Measurements from ENCODE around the gene ABCA1.

ABCA1 gene

DNA sequence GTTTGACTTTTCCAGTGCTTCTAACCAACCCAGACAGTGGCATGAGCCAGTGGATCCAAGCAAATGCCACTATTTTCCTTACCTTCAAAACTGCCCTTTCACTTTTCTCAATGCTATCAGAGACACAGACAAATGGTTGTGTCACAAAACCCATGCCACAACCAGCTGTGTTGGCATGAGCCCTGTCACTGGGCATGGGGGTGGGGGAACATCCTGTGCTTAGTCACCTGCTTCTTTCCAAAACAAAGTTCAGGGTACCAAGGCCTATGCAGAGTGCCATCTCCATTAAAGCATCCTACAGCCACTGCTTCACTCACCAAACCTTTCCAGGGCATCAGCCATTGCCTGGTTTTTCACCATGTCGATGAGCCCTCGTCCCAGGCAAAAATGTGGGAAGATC, 133.9 kb downstream of the ABCA1 start:
- no peak overlapping the region for H3K4me3 ChIP-seq (ENCODE audit: low read depth, low read length)
- TF ChIP-seq, protein P1, sequence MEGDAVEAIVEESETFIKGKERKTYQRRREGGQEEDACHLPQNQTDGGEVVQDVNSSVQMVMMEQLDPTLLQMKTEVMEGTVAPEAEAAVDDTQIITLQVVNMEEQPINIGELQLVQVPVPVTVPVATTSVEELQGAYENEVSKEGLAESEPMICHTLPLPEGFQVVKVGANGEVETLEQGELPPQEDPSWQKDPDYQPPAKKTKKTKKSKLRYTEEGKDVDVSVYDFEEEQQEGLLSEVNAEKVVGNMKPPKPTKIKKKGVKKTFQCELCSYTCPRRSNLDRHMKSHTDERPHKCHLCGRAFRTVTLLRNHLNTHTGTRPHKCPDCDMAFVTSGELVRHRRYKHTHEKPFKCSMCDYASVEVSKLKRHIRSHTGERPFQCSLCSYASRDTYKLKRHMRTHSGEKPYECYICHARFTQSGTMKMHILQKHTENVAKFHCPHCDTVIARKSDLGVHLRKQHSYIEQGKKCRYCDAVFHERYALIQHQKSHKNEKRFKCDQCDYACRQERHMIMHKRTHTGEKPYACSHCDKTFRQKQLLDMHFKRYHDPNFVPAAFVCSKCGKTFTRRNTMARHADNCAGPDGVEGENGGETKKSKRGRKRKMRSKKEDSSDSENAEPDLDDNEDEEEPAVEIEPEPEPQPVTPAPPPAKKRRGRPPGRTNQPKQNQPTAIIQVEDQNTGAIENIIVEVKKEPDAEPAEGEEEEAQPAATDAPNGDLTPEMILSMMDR (IDR thresholded peaks at IDR 0.05; ENCODE audit: low read depth, low read length) = no peak

DNA sequence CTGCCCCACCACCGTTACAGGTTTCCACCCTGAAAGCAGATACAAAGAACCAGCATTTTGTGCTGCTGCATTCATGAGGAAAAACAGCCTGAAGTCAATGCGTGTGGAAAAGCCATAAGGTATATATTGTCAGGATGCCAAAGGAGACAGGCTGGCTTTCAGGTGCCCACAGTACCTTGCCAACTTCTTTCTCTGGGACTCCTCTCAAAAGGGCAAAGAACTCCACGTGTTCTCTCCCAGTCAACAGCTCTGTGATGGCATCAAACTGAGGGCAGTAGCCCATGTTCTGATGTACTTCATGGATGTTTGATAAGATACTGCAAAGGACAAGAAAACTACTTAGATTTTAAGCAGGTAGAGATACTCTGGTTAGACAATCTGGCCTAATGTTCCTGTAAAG, 139.7 kb downstream of the ABCA1 start:
- TF ChIP-seq, protein P1 (IDR thresholded peaks at IDR 0.05; ENCODE audit: low read depth, low read length) = no peak

DNA sequence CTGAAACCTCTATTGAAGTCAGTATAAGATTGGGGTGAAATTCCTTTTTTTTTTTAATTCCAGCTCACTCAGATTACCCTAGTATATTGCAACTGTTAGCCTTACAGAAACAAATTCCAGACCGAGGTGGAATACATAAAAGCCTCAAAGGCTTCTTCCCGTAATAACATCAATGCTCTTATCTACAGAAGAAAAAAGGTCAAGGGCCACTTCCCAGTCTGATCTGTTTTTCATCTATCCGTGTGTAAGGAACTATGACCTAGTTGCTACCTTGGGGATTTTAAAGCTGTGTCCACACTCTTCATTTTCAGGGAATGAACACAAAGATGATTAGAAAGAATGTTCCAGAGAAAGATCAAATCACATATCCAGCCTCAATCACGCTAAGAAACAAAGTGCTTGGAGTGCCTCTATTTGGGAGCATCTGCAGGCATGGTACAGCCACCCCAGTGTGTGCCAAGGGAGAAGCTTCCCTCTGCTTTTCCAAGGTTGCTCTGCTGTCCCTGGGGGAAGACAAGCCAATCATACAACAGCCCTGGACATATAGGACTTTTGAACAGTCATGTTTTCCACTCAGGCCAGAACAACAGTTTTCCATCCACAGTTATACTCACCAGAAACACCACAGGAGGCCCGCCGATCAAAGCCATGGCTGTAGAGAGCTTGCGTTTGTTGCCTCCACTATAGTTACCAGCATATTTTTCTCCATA, 140.5 kb downstream of the ABCA1 start:
- H3K4me3 ChIP-seq (ENCODE audit: low read depth, low read length) = no peak overlapping the region

More for the DNA sequence above, 139.7 kb downstream of the ABCA1 start:
- H3K4me3 ChIP-seq (ENCODE audit: low read depth, low read length) = no peak overlapping the region

DNA sequence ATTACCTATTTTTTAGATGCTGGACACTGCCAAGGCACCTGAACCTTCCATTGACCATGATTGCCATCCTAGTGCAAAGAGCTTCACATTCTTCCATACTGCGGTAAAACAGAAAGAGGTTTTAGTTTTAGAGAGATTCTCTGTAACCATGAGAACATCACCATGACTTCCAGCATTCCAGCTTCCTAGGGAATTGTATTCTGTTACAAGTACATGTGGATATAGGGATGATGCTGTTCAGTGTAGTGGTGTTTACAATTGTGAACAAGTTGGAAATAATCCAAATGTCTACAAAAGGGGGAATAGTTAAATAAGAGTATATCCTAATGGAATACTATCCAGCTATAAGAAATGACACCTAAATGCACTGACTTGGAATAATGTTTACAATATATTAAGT, 141.7 kb downstream of the ABCA1 start:
- TF ChIP-seq, protein P1 (IDR thresholded peaks at IDR 0.05; ENCODE audit: low read depth, low read length) = no peak
- H3K4me3 ChIP-seq (ENCODE audit: low read depth, low read length) = no peak overlapping the region

More for the DNA sequence above, 140.5 kb downstream of the ABCA1 start:
- TF ChIP-seq, protein P1 (IDR thresholded peaks at IDR 0.05; ENCODE audit: low read depth, low read length) = no peak

DNA sequence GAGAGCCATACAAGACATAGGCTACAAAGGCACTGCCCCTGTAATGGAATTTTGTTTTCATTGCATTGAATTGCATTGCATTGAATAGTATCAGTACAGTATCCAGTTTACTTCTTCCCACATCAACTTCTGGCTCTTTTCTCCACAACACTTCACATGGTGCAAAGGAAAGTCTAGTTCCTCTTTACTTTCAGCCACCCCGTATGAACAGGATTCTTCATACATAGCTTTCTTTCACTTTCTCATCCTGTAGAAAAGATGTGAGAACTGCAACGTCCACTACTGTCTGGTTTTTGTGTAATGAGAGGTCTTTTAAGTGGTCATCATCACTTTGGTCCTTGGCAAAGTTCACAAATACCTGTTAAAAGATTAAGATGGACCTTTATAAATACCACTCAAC, 143.9 kb downstream of the ABCA1 start:
- TF ChIP-seq, protein P1 (IDR thresholded peaks at IDR 0.05; ENCODE audit: low read depth, low read length) = no peak
- no peak overlapping the region for H3K4me3 ChIP-seq (ENCODE audit: low read depth, low read length)

DNA sequence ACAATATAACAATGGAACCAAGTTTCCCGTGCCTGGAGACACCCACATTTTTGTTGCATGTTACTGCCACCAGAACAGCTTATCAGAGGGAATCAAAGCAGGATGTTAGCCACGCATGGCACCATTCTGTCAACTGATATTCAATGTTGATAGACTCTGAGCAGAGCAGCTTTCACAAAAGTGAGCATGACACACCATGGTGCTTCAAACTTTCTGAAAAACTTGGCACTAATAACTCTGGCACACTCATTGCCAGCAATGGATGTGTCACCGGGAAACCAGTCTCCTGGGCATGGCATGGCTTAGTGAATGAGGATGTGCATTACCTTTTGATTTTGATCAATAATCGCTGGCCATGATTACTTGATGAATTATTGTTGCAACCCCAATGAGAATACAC, 144.4 kb downstream of the ABCA1 start:
- no peak overlapping the region for H3K4me3 ChIP-seq (ENCODE audit: low read depth, low read length)
- TF ChIP-seq, protein P1 (IDR thresholded peaks at IDR 0.05; ENCODE audit: low read depth, low read length) = no peak

DNA sequence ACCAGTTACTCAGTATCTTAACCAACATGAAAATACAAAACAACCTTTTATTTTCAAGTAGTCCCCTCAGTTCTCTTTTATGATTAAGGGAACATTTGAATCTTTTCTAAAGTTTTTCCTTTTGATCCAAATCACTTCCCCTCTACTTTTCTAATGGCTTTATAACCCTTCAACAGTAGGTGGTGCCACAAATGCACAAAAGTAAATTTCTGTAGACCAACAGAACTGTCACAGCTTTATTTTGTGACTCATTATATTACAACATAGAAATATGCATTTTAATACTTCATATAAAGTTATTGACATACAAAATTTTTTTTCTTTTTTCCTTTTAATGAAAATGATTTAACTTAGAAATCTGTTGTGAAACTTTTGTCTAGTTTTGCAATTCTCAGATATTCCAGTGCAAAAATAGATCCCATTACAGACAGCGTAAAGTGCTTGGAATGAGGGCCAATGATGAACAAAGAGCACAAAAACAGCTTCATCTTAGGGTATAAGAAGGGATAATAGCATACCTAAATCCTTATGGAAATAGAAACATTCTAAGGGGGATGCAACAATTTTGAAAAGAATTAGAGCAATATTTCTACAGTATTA, 147.1 kb downstream of the ABCA1 start:
- H3K4me3 ChIP-seq (ENCODE audit: low read depth, low read length) = no peak overlapping the region
- TF ChIP-seq, protein P1 (IDR thresholded peaks at IDR 0.05; ENCODE audit: low read depth, low read length) = no peak
